HEK293T (cell line): ENCODE results near the gene C3orf33.
"Not testable (repeated sequence)": the region's sequence is repeated elsewhere in the genome, so short reads cannot be mapped to it uniquely, and the experiment has no call there.

Experiments used
- CTCF ChIA-PET: fragments of 350-600 bp; formaldehyde crosslinking; extraction: SDS; loops from one replicate; lab custom pipeline; 2021; ENCODE audit warnings: antibody characterized with exemption, inconsistent platforms; lab: Yijun Ruan, JAX
- POLR2A ChIA-PET: fragments of 350-600 bp; formaldehyde crosslinking; extraction: SDS; loops from one replicate; lab custom pipeline; 2020; ENCODE audit warnings: antibody characterized with exemption, inconsistent platforms; lab: Yijun Ruan, JAX
- DNase-seq: peaks from one replicate; pipeline ENCODE4 v3.0.0; 2012; ENCODE audit warnings: mixed read lengths; ENCODE audit errors: extremely low spot score
- ARNT ChIP-seq: fragments of 450-650 bp; IDR thresholded peaks from 2 replicates; pipeline ENCODE4 v1.6.1; 2017; ENCODE audit warnings: mild to moderate bottlenecking
- BHLHE40 ChIP-seq: fragments of 450-650 bp; IDR thresholded peaks from 2 replicates; pipeline ENCODE4 v1.6.1; 2016; ENCODE audit warnings: mild to moderate bottlenecking, moderate library complexity, borderline replicate concordance
- CTBP1 ChIP-seq: fragments of 450-650 bp; IDR thresholded peaks from 2 replicates; pipeline ENCODE4 v1.6.1; 2016; ENCODE audit warnings: borderline replicate concordance
- ELF4 ChIP-seq: fragments of 450-650 bp; IDR thresholded peaks from 2 replicates; pipeline ENCODE4 v1.6.1; 2017; ENCODE audit warnings: antibody characterized with exemption
- FOXA1 ChIP-seq: fragments of 450-650 bp; IDR thresholded peaks from 2 replicates; pipeline ENCODE4 v1.6.1; 2016; ENCODE audit warnings: mild to moderate bottlenecking
- FOXK2 ChIP-seq: fragments of 450-650 bp; IDR thresholded peaks from 2 replicates; pipeline ENCODE4 v1.6.1; 2016; ENCODE audit warnings: mild to moderate bottlenecking
- FOXM1 ChIP-seq: fragments of 450-650 bp; IDR thresholded peaks from 2 replicates; pipeline ENCODE4 v1.6.1; 2017; ENCODE audit warnings: mild to moderate bottlenecking, borderline replicate concordance
- HDGF ChIP-seq: fragments of 450-650 bp; IDR thresholded peaks from 2 replicates; pipeline ENCODE4 v1.6.1; 2017; ENCODE audit warnings: antibody characterized with exemption, borderline replicate concordance
- L3MBTL2 ChIP-seq: fragments of 450-650 bp; conservative IDR thresholded peaks from 2 replicates; pipeline ENCODE4 v1.6.1; 2016; ENCODE audit warnings: mild to moderate bottlenecking
- LEF1 ChIP-seq: fragments of 450-650 bp; IDR thresholded peaks from 2 replicates; pipeline ENCODE4 v1.6.1; 2017; ENCODE audit warnings: mild to moderate bottlenecking, borderline replicate concordance
- NFRKB ChIP-seq: fragments of 450-650 bp; IDR thresholded peaks from 2 replicates; pipeline ENCODE4 v1.6.1; 2016; ENCODE audit warnings: mild to moderate bottlenecking, moderate library complexity
- PKNOX1 ChIP-seq: fragments of 450-650 bp; IDR thresholded peaks from 2 replicates; pipeline ENCODE4 v1.6.1; 2016
- SP1 ChIP-seq: fragments of 450-650 bp; IDR thresholded peaks from 2 replicates; pipeline ENCODE4 v1.6.1; 2017
- SUZ12 ChIP-seq: fragments of 450-650 bp; IDR thresholded peaks from 2 replicates; pipeline ENCODE4 v1.6.1; 2016; ENCODE audit warnings: mild to moderate bottlenecking
- TARDBP ChIP-seq: fragments of 450-650 bp; IDR thresholded peaks from 2 replicates; pipeline ENCODE4 v1.6.1; 2016
- ZNF384 ChIP-seq: fragments of 450-650 bp; IDR thresholded peaks from 2 replicates; pipeline ENCODE4 v1.6.1; 2016

The C3orf33 gene

GRCh38 chr3:155805802-155806618, at the start of gene C3orf33:
Gene C3orf33 (minus strand): TSS chr3:155806278. CDS start chr3:155806252, 26 bp downstream.
- CTCF ChIA-PET = interaction anchor here (0.5 to 1.9 kb wide), 12 partner anchors 9 to 434 kb away, joined by 3 to 9 read pairs (median 4); no protein-coding TSS in a partner anchor
- 0 out of 2 replicates have a peak, but pooled peaks have one; percentile 22 for TF ChIP-seq TARDBP
- peak; percentile 35; the same call in 1 of the 2 replicates for TF ChIP-seq PKNOX1
- TF ChIP-seq L3MBTL2 = peak; percentile 92
- no peak for TF ChIP-seq CTBP1
- POLR2A ChIA-PET = interaction anchor here (0.6 to 1.9 kb wide), 11 partner anchors 9 to 64 kb away, joined by 3 to 12 read pairs (median 4); partner anchors contain the start of genes GMPS and PLCH1
- peak; percentile 81 for DNase-seq

GRCh38 chr3:155854141-155854940, 48.3 kb upstream of the C3orf33 start, which contains the start of gene SLC33A1:
Gene SLC33A1 (minus strand): TSS chr3:155854427. CDS start chr3:155853997, 430 bp downstream.
- CTCF ChIA-PET = interaction anchor here (1.0 kb wide), 1 partner anchor 15 kb away, joined by 4 read pairs; no protein-coding TSS in a partner anchor
- POLR2A ChIA-PET = interaction anchor here (1.8 to 2.1 kb wide), 2 partner anchors 16 to 48 kb away, joined by 11 to 12 read pairs; partner anchors contain the start of genes C3orf33 and GMPS
- no peak for TF ChIP-seq HDGF
- TF ChIP-seq L3MBTL2 = peak; percentile 94
- TF ChIP-seq FOXA1 = no peak
- TF ChIP-seq TARDBP = no peak
- no peak for TF ChIP-seq LEF1
- TF ChIP-seq SP1 = no peak
- TF ChIP-seq ZNF384 = no peak
- peak; percentile 93 for TF ChIP-seq CTBP1
- TF ChIP-seq ELF4 = peak; percentile 59; the same call in 1 of the 2 replicates
- 0 out of 2 replicates have a peak, but pooled peaks have one; percentile 61 for TF ChIP-seq ARNT
- TF ChIP-seq NFRKB = no peak
- no peak for TF ChIP-seq SUZ12
- peak; percentile 85 for TF ChIP-seq PKNOX1
- no peak for TF ChIP-seq FOXM1
- no peak for TF ChIP-seq FOXK2
- TF ChIP-seq BHLHE40 = no peak
- DNase-seq = peak; percentile 96

GRCh38 chr3:155853214-155854140, 47.4 kb upstream of the C3orf33 start:
- POLR2A ChIA-PET = interaction anchor here (1.8 to 2.1 kb wide), 2 partner anchors 16 to 48 kb away, joined by 11 to 12 read pairs; partner anchors contain the start of genes C3orf33 and GMPS
- TF ChIP-seq FOXA1 (no peak), ELF4 (no peak), SP1 (no peak), ARNT (no peak), NFRKB (no peak), FOXM1 (no peak), TARDBP (no peak), CTBP1 (no peak), ZNF384 (no peak), L3MBTL2 (no peak), BHLHE40 (no peak), FOXK2 (no peak), SUZ12 (no peak), HDGF (no peak), LEF1 (no peak), PKNOX1 (no peak)
- DNase-seq = peak; percentile 30
- CTCF ChIA-PET = interaction anchor here (0.6 to 1.0 kb wide), 2 partner anchors 16 to 1318 kb away, joined by 3 to 4 read pairs; no protein-coding TSS in a partner anchor

- ChIA-PET POLR2A (interaction anchor here (1.8 to 2.1 kb wide), 2 partner anchors 18 to 46 kb away, joined by 11 to 12 read pairs; partner anchors contain the start of genes C3orf33 and GMPS), CTCF (no interaction called here)
- TF ChIP-seq SUZ12 (no peak), L3MBTL2 (no peak), FOXK2 (no peak), HDGF (no peak), BHLHE40 (no peak), NFRKB (no peak)
- no peak for DNase-seq
Observed at GRCh38 chr3:155852341-155852740, 46.3 kb upstream of the C3orf33 start.

GRCh38 chr3:155849404-155849803, 43.3 kb upstream of the C3orf33 start:
- DNase-seq, POLR2A ChIA-PET: not testable (repeated sequence)
- CTCF ChIA-PET = interaction anchor here (1.0 kb wide), 1 partner anchor 43 kb away, joined by 4 read pairs; the partner anchor contains the start of gene C3orf33
